Thyroid gland (tissue), 4 donors: ENCODE measurements around the gene FFAR2. TPM values are rescaled to one million over a fixed set of nuclear protein-coding genes. Genes with fewer than 3 reads are reported as not detected.
A peak's percentile ranks its signal among the peaks of the same experiment; 100 is the strongest.

Experiments
- DNase-seq, 2 donors: peaks; one replicate each; pipeline ENCODE4 v3.0.0-alpha.2; 2019
- H3K27ac ChIP-seq, 3 donors: fragments of 200-600 bp; sonication (generic); 1 replicate in 2 of 3; 2 replicates in 1 of 3; pipeline ENCODE4 v1.5.1; 2016 to 2019; ENCODE audit warnings: mild to moderate bottlenecking in 1 of 3, moderate library complexity in 1 of 3
- H3K27me3 ChIP-seq: fragments of 200-600 bp; sonication (generic); one replicate; pipeline ENCODE4 v1.5.1; 2019
- H3K36me3 ChIP-seq, 2 donors: fragments of 200-600 bp; sonication (generic); one replicate each; pipeline ENCODE4 v1.5.1; 2016 to 2019
- H3K4me1 ChIP-seq, 2 donors: fragments of 200-600 bp; sonication (generic); one replicate each; pipeline ENCODE4 v1.5.1; 2017 to 2019
- H3K4me3 ChIP-seq, 3 donors: fragments of 200-600 bp; sonication (generic); replicated peaks in 1 of 3; 1 replicate in 2 of 3; 2 replicates in 1 of 3; pipeline ENCODE4 v1.5.1; 2016; ENCODE audit warnings: mild to moderate bottlenecking in 1 of 3
- H3K9me3 ChIP-seq: fragments of 200-600 bp; sonication (generic); one replicate; pipeline ENCODE4 v1.5.1; 2017
- CTCF ChIP-seq, 6 experiments: fragments of 200-600 bp in 3 of 6; fragments of 450-650 bp in 3 of 6; sonication (generic) in 3 of 6; IDR thresholded peaks; one replicate each; pipeline ENCODE4 v1.5.1; 2016 to 2019; ENCODE audit warnings: antibody characterized with exemption in 6 of 6, mild to moderate bottlenecking in 2 of 6, inconsistent platforms in 1 of 6, moderate library complexity in 1 of 6
- POLR2A ChIP-seq, 2 donors: fragments of 450-650 bp; IDR thresholded peaks; one replicate each; pipeline ENCODE4 v1.6.1; 2017; ENCODE audit warnings: antibody characterized with exemption in 2 of 2, mild to moderate bottlenecking in 2 of 2, moderate library complexity in 1 of 2
- WGBS, 2 donors: methylation state at CpG; one replicate each; pipeline ENCODE4 v1.1.5; 2017; 5-methylcytosine and 5-hydroxymethylcytosine counted together
- intact Hi-C: fragments of 100-400 bp; cut with DNase I; formaldehyde crosslinking; loops from one replicate; pipeline ENCODE4 v1.15.1; 2023
- total RNA-seq, 4 donors: library from RNA; depleted of rRNA; stranded (reverse); fragments of >200 nt; gene quantifications; one replicate each; pipeline ENCODE4 v1.2.3, GENCODE V29; 2016

Gene FFAR2
- total RNA-seq, 4 donors from 2014 or later: 0.27 TPM; not detected in 3

GRCh38 chr19:35431145-35431807, 16.8 kb upstream of the FFAR2 start:
- TF ChIP-seq CTCF (IDR thresholded peaks at IDR 0.05) (no peak), POLR2A (IDR thresholded peaks at IDR 0.05) (no peak)
- intact Hi-C loops: no loop called here
- no peak overlapping the region for H3K4me3 ChIP-seq
- WGBS, 2 donors: 92 to 96% methylated on average over 8 of the region's 8 CpGs
- H3K36me3 ChIP-seq: no peaks in the 10 kb centered on the region
- no peak overlapping the region for H3K27ac ChIP-seq
- H3K27me3 ChIP-seq: no peaks in the 10 kb centered on the region
- H3K9me3 ChIP-seq: no peaks in the 10 kb centered on the region
- no peak for DNase-seq
- peaks cover 24 to 26% of the 10 kb centered on the region in 2 donors for H3K4me1 ChIP-seq

GRCh38 chr19:35432911-35433310, 15.1 kb upstream of the FFAR2 start:
- intact Hi-C loops: no loop called here
- H3K9me3 ChIP-seq: no peaks in the 10 kb centered on the region
- no peak overlapping the region for H3K27ac ChIP-seq
- DNase-seq: no peak
- H3K4me3 ChIP-seq: no peak overlapping the region
- TF ChIP-seq POLR2A (IDR thresholded peaks at IDR 0.05): no peak
- no peak for TF ChIP-seq CTCF (IDR thresholded peaks at IDR 0.05)
- no peaks in the 10 kb centered on the region for H3K27me3 ChIP-seq
- H3K4me1 ChIP-seq: peaks cover 34 to 39% of the 10 kb centered on the region in 2 donors
- WGBS, 2 donors: 81 to 82% methylated on average over 9 of the region's 9 CpGs
- no peaks in the 10 kb centered on the region for H3K36me3 ChIP-seq

GRCh38 chr19:35433448-35433847, 14.6 kb upstream of the FFAR2 start:
- no peak for DNase-seq
- intact Hi-C loops: no loop called here
- no peak for TF ChIP-seq POLR2A (IDR thresholded peaks at IDR 0.05)
- 90 to 93% methylated on average over 3 to 6 of the region's 7 CpGs for WGBS, 2 donors
- Histone ChIP-seq H3K27me3 (no peaks in the 10 kb centered on the region), H3K27ac (no peak overlapping the region), H3K9me3 (no peaks in the 10 kb centered on the region), H3K36me3 (no peaks in the 10 kb centered on the region), H3K4me1 (peaks cover 35 to 41% of the 10 kb centered on the region in 2 donors), H3K4me3 (no peak overlapping the region)

- 80 to 82% methylated on average over 3 of the region's 3 CpGs for WGBS, 2 donors
- H3K4me1 ChIP-seq: peaks cover 37 to 44% of the 10 kb centered on the region in 2 donors
These were observed 12.2 kb upstream of the FFAR2 start for GRCh38 chr19:35435896-35436295.

GRCh38 chr19:35436477-35437405, 11.3 kb upstream of the FFAR2 start:
- peaks cover 37 to 44% of the 10 kb centered on the region in 2 donors for H3K4me1 ChIP-seq
- TF ChIP-seq POLR2A (IDR thresholded peaks at IDR 0.05): no peak
- no peak for TF ChIP-seq CTCF (IDR thresholded peaks at IDR 0.05)
- H3K36me3 ChIP-seq: no peaks in the 10 kb centered on the region
- H3K9me3 ChIP-seq: no peaks in the 10 kb centered on the region
- no peak overlapping the region for H3K4me3 ChIP-seq
- 8 to 9% methylated on average over 17 of the region's 17 CpGs for WGBS, 2 donors
- intact Hi-C loops: no loop called here
- peak; percentile 44 to 58 for DNase-seq
- H3K27me3 ChIP-seq: no peaks in the 10 kb centered on the region
- peak overlapping the region; percentile 66 to 89 (median 76) for H3K27ac ChIP-seq

More at GRCh38 chr19:35435896-35436295, 12.2 kb upstream of the FFAR2 start:
- DNase-seq: no peak
- Histone ChIP-seq H3K27me3 (no peaks in the 10 kb centered on the region), H3K36me3 (no peaks in the 10 kb centered on the region), H3K4me3 (no peak overlapping the region), H3K27ac (peak overlapping the region; percentile 66 to 89 (median 76)), H3K9me3 (no peaks in the 10 kb centered on the region)
- TF ChIP-seq POLR2A (IDR thresholded peaks at IDR 0.05): no peak
- intact Hi-C loops: no loop called here
